Central memory CD8-positive, alpha-beta T cell (primary cell): ENCODE measurements around the gene TSHZ2.

ENCODE experiments used
- ATAC-seq: fragments of 150-1000 bp; cut with Tn5 transposase; replicated peaks from 2 replicates; pipeline ENCODE4 v1.10.0; 2022; ENCODE audit warnings: mild to moderate bottlenecking, moderate FRiP score, moderate number of reproducible peaks; ENCODE audit not compliant: poor library complexity, severe bottlenecking; ENCODE audit errors: extremely low read depth
- DNase-seq, 2 donors: peaks; one replicate each; pipeline ENCODE4 v3.0.0; 2021; ENCODE audit warnings: low spot score in 2 of 2
- H3K27ac Mint-ChIP-seq: one replicate; pipeline ENCODE4 v1.8.0; 2022; ENCODE audit warnings: low read depth, mild to moderate bottlenecking, moderate library complexity, mixed read lengths
- H3K27me3 Mint-ChIP-seq: one replicate; pipeline ENCODE4 v1.8.0; 2022; ENCODE audit warnings: mixed read lengths
- H3K36me3 Mint-ChIP-seq: one replicate; pipeline ENCODE4 v1.8.0; 2022; ENCODE audit warnings: mild to moderate bottlenecking, moderate library complexity, mixed read lengths; ENCODE audit not compliant: insufficient read depth
- H3K4me1 Mint-ChIP-seq: one replicate; pipeline ENCODE4 v1.8.0; 2022; ENCODE audit warnings: mixed read lengths
- H3K4me3 Mint-ChIP-seq: one replicate; pipeline ENCODE4 v1.8.0; 2022; ENCODE audit warnings: mild to moderate bottlenecking, moderate library complexity, mixed read lengths
- H3K9me3 Mint-ChIP-seq: one replicate; pipeline ENCODE4 v1.8.0; 2022; ENCODE audit warnings: mixed read lengths

Gene TSHZ2

DNA sequence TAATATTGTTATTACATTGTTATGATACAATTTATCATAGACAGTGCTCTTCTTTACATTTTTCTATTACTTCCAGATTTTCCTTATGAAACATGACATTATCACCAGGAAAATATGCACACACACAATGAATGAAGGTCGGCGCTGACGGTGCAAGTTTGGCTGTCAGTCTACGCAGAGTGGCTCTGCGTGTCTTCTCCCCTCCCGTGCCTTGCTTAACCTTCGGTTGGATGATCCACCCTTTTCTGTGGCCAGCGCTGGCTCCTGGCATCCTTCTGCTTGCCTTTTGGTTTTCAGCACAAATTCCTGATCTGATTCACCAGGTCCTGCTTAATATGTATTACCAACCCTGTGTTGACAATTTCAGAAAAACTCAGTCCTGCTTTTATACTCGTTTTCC lies 157.4 kb downstream of the TSHZ2 start:
- DNase-seq (no peak), ATAC-seq (no peak)
- Mint-ChIP-seq H3K4me3 (no peak overlapping the region), H3K4me1 (no peaks in the 10 kb centered on the region), H3K36me3 (no peaks in the 10 kb centered on the region), H3K27ac (no peak overlapping the region), H3K27me3 (peaks cover 48% of the 10 kb centered on the region), H3K9me3 (no peaks in the 10 kb centered on the region)

DNA sequence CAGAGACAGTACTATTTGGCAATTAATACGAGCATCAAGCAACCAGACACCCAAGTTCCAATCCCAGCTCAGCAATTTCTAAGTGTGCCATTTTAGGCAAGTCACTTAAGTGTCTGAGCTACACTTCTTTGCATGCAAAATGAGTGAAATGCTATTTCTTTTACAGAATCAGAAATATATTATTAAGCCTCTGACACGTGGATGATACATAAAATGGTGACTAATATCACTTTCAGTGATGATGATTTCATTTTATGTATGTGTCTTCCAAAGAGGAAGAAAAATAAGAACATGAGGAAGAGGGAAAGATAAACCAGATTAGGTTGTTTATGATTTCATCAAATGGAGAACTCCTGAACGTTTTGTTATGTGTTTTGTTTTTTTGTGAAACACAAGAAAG lies 158.6 kb downstream of the TSHZ2 start:
- ATAC-seq (no peak), DNase-seq (no peak)
- Mint-ChIP-seq H3K27me3 (peaks cover 47% of the 10 kb centered on the region), H3K36me3 (no peaks in the 10 kb centered on the region), H3K27ac (no peak overlapping the region), H3K4me3 (no peak overlapping the region), H3K9me3 (no peaks in the 10 kb centered on the region), H3K4me1 (no peaks in the 10 kb centered on the region)

DNA sequence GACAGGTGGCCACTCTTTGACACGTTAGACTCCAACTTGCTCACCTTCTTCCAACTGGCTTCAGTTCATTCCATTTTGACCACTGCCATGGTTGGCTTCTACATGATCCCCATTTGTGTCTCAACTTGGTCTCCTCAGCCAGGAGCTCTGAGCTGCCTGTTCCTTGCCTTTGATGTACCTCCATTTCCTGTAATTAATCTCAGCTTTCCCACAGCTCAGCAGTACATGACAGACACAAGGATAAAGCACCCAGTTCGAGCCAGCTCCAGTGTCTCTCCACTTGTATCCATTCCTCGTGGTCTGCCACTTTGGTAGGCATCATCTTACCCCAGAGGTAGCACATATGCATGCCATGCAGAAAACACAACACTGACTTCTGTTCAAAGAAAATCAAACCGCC lies 161.0 kb downstream of the TSHZ2 start:
- H3K27ac Mint-ChIP-seq: no peak overlapping the region
- H3K4me1 Mint-ChIP-seq: no peaks in the 10 kb centered on the region
- no peaks in the 10 kb centered on the region for H3K9me3 Mint-ChIP-seq

DNA sequence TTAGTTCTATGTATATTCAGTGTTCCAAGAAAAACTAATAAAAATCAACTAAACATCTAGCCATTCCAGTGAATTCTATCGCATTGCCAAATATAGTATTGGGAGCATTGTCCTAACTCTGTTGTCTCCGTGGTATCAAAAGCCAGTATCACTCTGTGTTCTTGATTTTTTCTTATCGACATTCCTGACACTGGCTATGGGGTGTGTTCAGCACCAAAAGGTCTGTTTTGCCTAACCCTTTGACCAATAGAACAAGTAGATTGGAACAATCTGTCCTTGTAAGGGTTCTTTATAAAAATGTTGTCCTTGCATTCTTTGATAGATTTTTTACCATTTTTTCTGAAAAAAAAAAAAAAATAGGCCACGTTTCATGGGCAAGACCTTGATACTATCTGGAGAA lies 161.5 kb downstream of the TSHZ2 start:
- Mint-ChIP-seq H3K9me3 (no peaks in the 10 kb centered on the region), H3K27ac (no peak overlapping the region), H3K4me1 (no peaks in the 10 kb centered on the region), H3K27me3 (peaks cover 44% of the 10 kb centered on the region), H3K4me3 (no peak overlapping the region), H3K36me3 (no peaks in the 10 kb centered on the region)
- ATAC-seq: no peak
- no peak for DNase-seq

More for the DNA sequence above, 161.0 kb downstream of the TSHZ2 start:
- H3K36me3 Mint-ChIP-seq: no peaks in the 10 kb centered on the region
- no peak overlapping the region for H3K4me3 Mint-ChIP-seq
- H3K27me3 Mint-ChIP-seq: peaks cover 41% of the 10 kb centered on the region
- ATAC-seq (no peak), DNase-seq (no peak)

DNA sequence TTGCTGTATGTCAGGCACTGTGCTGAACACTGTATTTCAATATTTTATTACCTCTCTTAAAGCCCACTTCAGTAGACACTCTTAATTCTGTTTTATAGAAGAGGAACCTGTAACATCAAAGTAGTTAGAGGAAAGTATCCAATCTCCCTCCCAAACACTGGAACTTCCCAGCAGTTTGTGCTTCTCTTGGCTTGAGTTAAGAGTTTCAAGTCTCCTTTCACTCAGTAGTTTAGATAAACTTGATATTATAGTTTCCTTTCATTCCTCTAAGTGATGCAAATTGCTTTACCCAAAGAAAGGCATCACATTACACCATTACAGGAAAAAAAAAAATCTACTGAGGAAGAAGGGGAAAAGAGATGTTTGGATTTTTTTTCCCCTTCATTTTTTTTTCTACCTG lies 164.3 kb downstream of the TSHZ2 start:
- Mint-ChIP-seq H3K4me1 (no peaks in the 10 kb centered on the region), H3K4me3 (no peak overlapping the region), H3K9me3 (no peaks in the 10 kb centered on the region), H3K27ac (no peak overlapping the region), H3K36me3 (no peaks in the 10 kb centered on the region), H3K27me3 (peaks cover 47% of the 10 kb centered on the region)
- no peak for DNase-seq
- no peak for ATAC-seq

DNA sequence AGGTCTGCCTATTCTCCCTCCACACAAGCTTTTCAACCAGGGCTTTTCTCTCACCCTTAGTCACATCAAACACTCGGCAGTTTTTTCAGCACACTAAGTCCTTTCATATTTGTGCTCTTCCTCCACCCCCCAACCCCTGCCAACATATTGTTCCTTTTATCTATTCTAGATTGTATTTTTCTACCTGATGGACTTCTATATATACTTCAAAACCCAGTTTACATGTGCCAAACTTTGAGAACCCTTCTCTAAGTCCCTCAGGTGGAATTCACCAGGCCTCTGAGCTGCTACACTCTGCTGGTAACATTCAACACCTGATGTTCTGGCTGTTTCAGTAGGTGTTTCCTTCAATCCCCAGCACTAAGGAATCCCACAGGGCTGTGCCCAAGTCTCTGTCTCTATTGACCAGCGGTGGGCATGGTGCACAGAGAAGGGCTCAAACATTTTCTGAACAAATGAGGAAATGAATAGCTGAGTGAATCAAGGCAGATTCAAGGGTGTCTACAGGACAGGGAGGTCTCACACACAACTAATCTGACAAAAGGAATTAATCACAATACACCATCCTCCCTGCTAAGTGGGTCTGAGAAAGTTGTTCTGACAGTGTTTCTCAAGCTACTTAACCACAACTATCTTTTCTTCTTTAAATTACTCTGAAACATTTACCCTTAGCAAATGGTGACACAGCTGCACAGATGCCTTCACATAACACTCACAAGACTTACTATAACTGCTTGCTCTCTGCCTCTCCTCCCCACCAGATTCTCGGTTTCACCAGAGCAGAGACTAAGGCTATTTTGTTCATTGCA lies 166.5 kb downstream of the TSHZ2 start:
- H3K27ac Mint-ChIP-seq: no peak overlapping the region
- H3K36me3 Mint-ChIP-seq: no peaks in the 10 kb centered on the region
- H3K27me3 Mint-ChIP-seq: peaks cover 37% of the 10 kb centered on the region
- no peaks in the 10 kb centered on the region for H3K4me1 Mint-ChIP-seq
- no peak for ATAC-seq
- no peak for DNase-seq
- H3K4me3 Mint-ChIP-seq: no peak overlapping the region
- no peaks in the 10 kb centered on the region for H3K9me3 Mint-ChIP-seq

DNA sequence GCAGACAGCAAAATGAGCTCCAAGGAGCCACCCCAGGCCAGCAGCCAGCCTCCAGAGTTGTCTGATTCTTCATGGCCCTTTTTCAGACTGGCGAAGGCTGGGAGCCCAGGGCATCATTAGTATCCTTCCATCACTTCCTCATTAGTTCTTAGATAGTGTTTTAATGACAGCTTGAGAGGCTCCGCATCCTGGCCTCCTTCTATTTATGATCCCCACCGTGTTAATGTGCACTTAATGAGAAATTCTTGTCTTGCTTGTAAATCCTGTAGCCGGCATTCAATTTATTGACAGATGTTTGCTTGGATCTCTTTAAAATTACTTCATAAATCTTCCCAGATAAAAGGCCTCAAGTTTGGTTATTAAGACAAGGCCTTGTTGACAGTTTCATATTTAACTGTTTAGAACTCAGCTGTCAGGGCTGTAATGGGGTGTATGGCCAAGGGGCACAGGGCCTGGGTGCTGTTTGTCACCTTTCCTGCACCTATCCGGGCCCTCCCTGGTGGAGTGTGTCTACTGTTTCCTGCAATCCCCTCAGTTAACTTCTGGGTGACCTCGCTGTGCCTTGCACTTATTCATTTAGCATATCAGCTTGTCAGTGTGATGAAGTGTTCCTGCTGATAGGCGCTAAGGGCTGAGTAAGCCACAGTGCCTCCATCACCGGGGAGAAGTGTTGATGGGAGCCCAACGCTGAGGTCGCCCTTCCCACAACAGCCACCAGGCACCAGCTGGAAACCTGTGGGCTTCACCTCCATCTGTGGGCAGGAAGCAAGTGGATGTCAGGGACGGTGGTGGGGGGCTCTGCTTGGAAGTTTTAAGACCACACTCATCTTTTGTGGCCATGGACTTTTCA lies 169.3 kb downstream of the TSHZ2 start:
- Mint-ChIP-seq H3K9me3 (no peaks in the 10 kb centered on the region), H3K27ac (no peak overlapping the region), H3K27me3 (peaks cover 39% of the 10 kb centered on the region), H3K4me1 (no peaks in the 10 kb centered on the region), H3K4me3 (no peak overlapping the region), H3K36me3 (no peaks in the 10 kb centered on the region)
- DNase-seq (no peak), ATAC-seq (no peak)

DNA sequence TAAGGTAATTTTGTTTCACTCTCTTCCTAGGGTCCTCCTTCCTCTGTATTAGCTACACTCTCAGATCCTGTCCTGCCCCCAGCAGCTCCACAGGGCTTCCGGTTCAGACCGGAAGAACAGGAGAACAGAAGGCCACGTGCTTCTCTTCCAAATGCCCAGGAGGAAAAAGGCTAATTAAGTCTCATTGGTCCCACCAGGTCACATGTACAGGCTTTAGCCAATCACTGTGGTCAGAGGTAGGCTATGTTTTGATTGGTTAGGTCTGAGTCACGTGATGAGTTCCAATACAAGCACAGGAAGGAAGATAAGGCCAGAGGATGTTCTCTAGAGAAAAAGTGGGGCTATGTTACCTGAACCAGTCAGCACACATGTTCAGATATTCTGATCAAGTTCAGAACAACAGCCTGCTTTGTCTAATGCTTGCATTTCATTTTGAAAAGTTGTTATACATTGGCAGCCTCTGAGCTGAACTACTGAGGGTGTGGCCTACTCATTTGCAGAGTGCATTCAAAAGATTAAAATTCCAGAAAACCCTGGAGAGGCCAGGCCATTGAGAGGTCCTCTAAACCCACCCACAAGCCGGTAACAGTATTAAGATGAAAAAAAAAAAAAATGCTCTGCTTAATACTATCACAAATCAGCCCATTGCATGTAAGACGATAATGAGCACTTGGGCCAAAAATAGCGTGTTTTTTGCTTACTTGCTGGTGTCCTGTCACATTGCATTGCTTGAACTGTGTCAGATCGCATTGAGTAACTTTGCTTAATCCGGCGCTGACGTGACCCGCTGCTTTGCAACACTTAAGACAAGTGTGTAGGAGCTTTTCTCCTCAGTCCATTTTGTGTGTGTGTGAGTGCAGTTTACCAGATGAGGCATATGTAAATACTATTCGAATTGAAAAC lies 170.3 kb downstream of the TSHZ2 start:
- ATAC-seq (no peak), DNase-seq (no peak)
- Mint-ChIP-seq H3K36me3 (no peaks in the 10 kb centered on the region), H3K27ac (no peak overlapping the region), H3K4me1 (no peaks in the 10 kb centered on the region), H3K9me3 (no peaks in the 10 kb centered on the region), H3K4me3 (no peak overlapping the region), H3K27me3 (peaks cover 33% of the 10 kb centered on the region)

DNA sequence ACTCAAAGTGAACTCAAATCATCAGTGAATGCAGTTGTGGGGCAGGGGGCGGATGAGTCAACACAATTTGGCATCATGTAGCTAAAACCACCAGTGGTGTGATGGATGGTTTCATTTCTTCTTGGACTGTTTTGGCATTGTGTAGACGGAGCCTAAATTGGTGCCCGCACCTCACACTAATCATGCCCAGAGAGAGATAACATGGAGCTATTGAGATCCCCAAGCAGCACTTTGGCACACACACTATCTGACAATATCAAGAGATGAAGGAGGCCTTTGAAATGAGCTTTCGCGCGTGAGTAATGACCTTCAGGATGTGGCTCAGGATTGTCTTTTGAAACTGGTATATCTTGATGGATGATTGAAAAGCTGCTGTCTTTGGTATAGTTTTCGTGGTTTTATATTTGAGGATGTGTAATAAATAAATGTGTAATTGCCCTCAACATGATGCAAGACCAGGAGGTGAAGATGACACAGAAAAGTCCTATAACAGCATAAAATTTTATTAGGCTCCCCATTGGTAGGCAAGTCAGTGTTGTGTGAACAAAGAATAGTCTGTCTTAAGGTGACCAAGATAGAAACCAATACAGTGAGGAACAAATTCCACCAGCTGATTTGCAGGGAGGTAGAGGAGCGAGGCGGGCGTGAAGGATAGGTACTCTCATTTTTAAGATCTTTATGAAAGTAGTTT lies 174.2 kb downstream of the TSHZ2 start:
- Mint-ChIP-seq H3K27ac (no peak overlapping the region), H3K4me3 (no peak overlapping the region), H3K9me3 (no peaks in the 10 kb centered on the region), H3K36me3 (no peaks in the 10 kb centered on the region), H3K27me3 (peaks cover 25% of the 10 kb centered on the region), H3K4me1 (no peaks in the 10 kb centered on the region)
- ATAC-seq: no peak
- no peak for DNase-seq

DNA sequence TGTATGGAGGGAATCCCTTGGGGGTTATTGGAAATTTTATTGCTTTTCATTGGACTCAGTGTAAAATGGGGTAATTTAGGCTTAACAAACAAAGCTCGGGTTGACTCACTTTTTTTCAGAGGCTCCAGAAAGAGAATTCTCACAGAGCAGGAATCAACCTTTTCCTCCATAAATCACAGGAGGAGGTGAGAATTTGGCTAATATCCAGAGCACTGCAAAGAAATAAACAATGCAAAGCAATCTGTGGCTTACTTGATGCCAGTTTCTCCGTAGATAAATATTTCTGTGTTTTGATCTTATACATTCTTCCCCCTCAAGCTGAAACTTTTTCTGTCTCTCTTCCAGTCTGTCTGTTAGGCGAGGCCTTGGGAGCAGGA lies 176.6 kb downstream of the TSHZ2 start:
- no peaks in the 10 kb centered on the region for H3K4me1 Mint-ChIP-seq
- H3K27ac Mint-ChIP-seq: no peak overlapping the region
- no peaks in the 10 kb centered on the region for H3K9me3 Mint-ChIP-seq
- no peaks in the 10 kb centered on the region for H3K36me3 Mint-ChIP-seq
- DNase-seq (no peak), ATAC-seq (no peak)
- H3K4me3 Mint-ChIP-seq: no peak overlapping the region
- H3K27me3 Mint-ChIP-seq: peaks cover 20% of the 10 kb centered on the region

DNA sequence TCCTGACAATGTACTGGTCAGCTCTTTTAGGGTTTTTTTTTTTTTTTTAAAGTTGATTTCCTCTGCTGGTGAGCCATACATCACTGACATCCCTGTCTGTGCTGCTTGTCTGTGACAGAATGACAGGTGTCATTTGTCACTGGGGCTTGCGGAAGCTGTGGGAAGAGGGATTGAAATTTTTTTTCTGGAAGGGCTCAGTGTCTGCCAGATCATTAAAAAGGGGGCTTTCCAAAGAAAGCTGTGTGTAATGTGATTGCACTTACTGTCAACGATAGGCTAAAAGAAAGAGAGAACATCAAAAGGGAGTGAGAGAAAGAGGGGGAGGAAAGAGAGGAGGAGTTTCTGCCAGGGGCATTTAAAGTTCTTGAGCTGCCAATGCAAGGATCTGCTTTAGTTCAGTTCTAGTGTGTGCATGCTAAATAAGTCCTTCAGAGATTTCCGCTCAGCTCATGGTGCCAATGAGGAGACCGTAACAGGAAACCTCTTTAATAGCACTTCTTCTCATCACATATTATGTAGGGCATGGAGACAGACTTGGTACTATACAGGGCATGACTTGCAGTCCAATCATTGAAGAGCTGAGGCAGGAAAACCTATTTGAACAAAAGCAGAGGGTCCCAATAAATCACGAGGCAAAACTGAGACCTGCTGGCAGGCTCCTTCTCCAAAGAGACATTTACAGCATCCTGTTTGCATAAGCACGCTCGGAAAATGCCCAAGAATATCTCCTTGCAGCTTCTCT lies 177.2 kb downstream of the TSHZ2 start:
- H3K27ac Mint-ChIP-seq: no peak overlapping the region
- no peaks in the 10 kb centered on the region for H3K9me3 Mint-ChIP-seq
- H3K4me3 Mint-ChIP-seq: no peak overlapping the region
- ATAC-seq (no peak), DNase-seq (no peak)
- H3K36me3 Mint-ChIP-seq: no peaks in the 10 kb centered on the region
- H3K27me3 Mint-ChIP-seq: peaks cover 15% of the 10 kb centered on the region
- H3K4me1 Mint-ChIP-seq: no peaks in the 10 kb centered on the region

DNA sequence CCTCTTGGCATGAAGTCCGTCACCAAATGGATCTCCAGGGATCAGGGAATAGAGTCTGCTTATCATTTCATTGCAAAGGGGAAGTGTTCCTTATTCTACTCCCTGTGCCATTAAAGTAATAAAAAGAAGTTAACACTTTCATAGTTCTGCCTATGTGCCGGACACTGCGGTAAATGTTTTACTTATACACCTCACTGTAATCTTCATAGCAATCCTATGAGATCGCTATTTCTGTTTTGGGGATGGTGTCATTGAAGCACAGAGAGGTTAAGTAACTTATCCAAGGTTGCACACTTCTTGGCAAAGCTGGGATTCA lies 177.7 kb downstream of the TSHZ2 start:
- no peak overlapping the region for H3K27ac Mint-ChIP-seq
- DNase-seq: no peak
- H3K4me1 Mint-ChIP-seq: no peaks in the 10 kb centered on the region
- H3K36me3 Mint-ChIP-seq: no peaks in the 10 kb centered on the region
- peaks cover 14% of the 10 kb centered on the region for H3K27me3 Mint-ChIP-seq
- H3K4me3 Mint-ChIP-seq: no peak overlapping the region
- H3K9me3 Mint-ChIP-seq: no peaks in the 10 kb centered on the region
- ATAC-seq: no peak
